GM21576 (cell line): ENCODE data around the gene CCDC51.

Source experiments
- ATAC-seq: cut with Tn5 transposase; IDR thresholded peaks from one replicate; pipeline ENCODE4 v1.9.1; 2021; ENCODE audit warnings: mild to moderate bottlenecking, moderate library complexity; ENCODE audit not compliant: unreplicated experiment

The CCDC51 gene

DNA sequence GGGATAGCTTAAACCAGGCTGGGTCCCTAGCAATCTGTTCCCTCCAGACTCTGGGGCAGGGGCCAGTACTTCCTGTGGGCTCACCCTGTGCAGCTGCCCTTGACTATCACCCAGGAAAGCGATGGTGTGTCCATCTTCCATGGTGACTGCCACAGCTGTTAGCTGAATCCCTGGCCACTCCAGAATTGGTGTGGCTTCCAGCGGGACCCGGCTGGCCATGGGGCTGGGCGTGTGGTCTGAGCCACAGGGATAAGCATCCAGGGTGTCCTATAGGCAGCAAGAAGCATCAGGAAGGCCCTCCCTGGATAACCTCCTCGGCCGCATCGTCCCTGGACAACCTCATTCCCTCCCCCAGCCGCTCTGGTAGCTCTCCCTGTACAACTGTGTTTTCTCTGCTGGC lies 17.2 kb downstream of the CCDC51 start:
- no peak for ATAC-seq

DNA sequence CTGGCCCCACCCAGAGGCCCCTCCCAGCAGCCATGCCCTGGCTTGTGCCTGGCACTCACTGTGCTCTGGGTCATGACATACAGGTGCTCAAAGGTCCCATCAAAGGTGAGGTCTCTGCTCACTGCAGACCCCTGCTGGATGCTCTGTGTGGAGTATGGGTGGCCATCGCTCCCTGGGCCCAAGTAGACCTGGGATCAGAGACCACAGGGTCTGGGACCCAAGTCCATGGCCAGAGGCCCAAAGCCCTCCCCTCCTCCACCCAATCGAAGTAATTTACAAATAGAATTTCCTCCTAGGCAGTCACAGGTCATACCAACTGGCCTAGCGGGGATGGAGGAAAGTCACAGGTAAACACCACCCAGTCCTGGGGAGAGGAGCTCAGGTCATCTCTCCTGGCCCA lies 17.6 kb downstream of the CCDC51 start:
- ATAC-seq = no peak

DNA sequence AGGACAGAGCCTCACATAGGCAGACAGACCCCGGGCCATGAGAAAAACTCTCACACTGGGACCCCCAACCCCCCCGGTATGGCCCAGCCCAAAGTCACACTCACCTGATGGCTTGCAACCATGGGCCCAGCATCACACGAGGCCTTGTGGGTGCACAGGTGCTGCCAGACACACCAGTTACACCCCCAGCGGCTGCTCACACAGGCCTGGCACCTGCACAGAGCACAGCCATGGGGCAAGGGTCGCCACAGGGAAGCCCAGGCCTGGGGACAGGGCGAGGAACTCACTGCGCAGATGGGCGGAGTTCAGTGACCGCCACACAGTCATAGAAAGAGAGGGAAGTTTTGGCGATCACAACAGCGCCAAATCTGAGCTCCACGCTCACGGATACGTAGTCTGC lies 19.4 kb downstream of the CCDC51 start:
- ATAC-seq = no peak

- no peak for ATAC-seq
Observed at GRCh38 chr3:48419597-48419996, 20.3 kb downstream of the CCDC51 start.

GRCh38 chr3:48419149-48419548 lies 20.8 kb downstream of the CCDC51 start:
- no peak for ATAC-seq

GRCh38 chr3:48418651-48419050 lies 21.3 kb downstream of the CCDC51 start:
- ATAC-seq = no peak

GRCh38 chr3:48418140-48418539 lies 21.8 kb downstream of the CCDC51 start:
- no peak for ATAC-seq

DNA sequence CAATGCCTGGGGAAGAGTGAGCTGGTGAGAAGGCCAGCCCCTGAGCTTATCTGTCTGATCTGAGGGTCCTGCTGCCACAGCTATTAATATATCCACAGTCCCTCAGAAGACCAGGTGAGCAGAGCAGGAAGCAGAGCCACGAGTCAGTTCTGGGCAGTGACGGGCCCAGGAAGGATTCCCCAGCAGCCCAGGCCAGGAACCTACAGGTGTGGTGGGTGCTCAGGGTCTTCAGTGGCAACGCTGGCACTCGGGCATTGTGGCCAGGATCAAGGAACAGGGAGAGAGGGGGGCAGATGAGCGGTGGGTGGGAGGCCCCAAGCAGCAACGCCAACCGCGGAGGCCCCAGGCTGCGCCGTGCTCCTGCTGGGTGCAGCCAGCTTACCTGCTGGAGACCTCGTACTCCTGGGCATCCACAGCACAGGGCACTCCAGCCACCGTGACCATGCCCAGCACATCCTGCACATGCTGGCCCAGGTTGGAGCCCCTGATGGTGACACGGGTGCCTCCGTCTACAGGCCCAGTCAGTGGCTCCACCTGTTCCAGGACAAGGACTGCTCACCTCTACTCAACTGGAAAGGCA lies 22.3 kb downstream of the CCDC51 start:
- ATAC-seq = no peak

DNA sequence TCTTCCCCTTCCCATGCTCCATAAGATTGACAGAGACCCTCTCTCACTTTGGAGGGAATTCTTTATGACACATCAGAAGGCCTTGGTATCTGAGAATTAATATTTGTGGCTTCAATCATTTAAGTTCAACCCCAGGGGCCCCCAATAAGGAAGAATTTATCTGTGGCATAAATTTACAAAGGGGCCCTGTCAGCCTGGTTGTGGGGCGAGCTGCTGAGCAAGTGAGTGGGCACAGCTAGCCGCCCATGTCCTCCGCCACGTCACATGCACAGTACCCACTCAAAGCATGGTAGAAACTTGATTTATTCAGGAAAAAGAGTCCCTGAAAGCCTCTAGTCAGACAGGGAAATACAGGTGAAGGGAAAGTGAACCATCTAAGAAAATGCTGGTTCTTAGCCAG lies 23.4 kb downstream of the CCDC51 start:
- ATAC-seq = no peak

GRCh38 chr3:48416091-48416505 lies 23.8 kb downstream of the CCDC51 start:
- ATAC-seq = no peak

GRCh38 chr3:48415251-48415953 lies 24.5 kb downstream of the CCDC51 start:
- no peak for ATAC-seq

DNA sequence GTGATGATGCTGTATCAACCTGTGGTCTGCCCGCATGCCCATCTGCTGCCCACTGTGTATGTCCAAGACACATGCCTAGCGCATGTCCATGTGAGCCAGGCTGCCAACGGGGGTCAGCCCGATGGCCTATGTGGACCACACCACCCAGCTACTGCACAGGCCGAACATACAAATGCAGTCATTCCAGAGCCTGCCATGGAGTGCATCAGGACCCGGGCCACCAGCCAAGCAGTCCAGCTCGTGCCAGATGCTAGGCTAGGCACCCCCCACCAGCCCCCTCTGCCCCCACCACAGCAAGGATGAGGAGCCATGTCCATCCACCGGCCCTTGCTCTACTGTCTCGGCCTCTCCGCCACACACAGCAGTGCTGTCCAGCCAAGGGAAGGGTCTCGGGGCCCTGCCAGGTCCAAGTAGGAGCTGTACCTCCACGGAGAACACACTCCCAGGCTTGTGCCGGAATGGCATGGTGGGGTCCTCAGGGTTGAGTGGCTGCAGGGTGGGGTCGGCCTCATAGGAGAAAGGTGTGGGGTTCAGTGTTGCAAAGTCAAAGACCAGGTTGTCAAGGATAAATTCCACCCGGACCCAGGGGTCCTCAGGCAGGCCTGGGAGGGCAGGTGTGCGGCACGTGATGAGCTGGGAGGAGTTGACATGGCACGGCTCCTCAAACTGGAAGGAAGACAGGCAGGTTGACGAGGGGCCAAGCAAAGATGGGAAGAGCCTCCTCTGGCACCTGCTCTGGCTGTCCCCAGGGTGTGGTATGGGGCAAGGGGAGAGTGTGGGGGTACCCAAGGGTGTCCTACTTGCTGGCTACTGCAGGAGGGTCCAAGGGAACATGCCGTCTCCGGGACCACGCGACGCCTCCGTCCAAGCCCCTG lies 25.3 kb downstream of the CCDC51 start:
- no peak for ATAC-seq

GRCh38 chr3:48413611-48414010 lies 26.3 kb downstream of the CCDC51 start:
- no peak for ATAC-seq

DNA sequence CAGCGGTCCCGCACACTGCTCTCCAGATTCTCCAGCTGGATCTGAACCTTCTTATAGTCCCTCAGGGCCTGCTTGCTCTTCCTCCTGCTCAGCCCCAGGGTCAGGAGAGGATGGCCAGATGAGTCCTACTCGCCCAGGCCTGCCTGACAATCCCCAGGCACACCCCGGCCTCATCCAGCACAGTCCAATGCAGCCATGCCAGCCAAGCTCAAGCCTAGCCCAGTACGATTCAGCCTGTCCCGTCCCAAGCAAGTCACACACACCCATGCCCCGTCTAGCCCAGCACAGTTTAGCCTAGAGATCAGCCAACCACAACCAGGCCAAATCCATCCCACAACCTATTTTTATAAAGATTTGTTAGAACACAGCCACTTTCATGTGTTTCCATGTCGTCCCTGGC lies 26.8 kb downstream of the CCDC51 start:
- ATAC-seq = no peak

GRCh38 chr3:48412375-48413001 lies 27.4 kb downstream of the CCDC51 start:
- no peak for ATAC-seq

DNA sequence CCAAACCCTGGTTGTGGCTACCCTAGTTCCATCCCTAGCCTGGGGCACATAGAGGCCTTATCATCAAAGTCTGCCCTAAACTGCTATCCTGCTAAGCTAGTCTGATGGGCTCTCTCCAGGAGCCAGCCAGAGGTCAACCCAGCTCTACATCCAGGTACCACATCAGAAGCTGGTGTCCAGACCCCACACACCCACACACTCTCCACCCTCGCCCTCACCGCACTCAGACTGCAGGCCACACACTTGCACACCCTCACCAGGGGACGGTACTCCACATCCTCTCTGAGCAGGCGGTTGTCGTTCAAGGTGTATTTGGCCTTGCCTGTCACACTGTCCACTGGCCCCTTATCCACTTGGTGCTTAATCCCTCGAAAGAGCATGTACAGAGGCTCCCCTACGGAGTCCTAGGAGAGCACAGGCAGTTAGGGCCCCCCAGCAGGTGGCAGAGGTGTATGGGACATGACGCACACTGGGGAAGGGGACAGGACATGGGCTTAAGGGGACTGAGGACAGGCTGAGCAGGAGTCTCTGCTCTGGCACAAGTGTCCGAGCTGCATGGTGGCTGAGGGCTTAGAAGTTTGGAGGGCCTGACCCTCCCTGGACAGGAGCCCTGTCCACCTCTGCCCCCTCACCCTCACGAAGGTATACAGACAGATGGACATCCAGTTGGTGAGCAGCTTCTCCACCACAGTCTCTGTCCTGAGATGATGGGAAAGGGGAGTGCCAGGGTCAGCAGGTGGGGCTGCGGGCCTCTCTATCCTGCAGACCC lies 28.1 kb downstream of the CCDC51 start:
- no peak for ATAC-seq

DNA sequence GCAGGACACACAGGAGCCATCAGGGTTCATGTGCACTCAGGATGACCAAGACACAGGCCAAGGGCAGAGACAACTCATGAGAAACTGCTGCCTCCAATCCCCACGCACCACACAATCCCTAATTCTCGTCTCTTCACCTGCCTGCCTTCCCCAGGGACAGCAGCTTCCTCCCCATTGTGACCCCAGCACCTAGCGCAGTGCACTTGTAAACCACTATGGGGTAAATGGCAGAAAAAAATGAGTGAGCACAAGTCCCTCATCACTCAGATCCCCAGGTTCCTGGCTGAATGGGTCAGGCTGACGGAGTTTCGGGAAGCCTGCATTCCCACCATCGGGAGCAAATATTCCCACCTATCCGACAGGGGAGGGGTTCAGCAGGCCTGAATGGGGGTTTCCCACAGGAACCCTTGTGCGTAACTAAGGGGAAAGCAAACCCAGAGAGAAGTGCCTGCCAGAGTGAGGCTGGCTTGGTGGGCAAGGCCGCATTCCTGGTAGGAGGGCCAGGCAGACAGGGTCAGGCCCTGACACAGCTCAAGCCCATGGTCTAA lies 28.8 kb downstream of the CCDC51 start:
- ATAC-seq = no peak

DNA sequence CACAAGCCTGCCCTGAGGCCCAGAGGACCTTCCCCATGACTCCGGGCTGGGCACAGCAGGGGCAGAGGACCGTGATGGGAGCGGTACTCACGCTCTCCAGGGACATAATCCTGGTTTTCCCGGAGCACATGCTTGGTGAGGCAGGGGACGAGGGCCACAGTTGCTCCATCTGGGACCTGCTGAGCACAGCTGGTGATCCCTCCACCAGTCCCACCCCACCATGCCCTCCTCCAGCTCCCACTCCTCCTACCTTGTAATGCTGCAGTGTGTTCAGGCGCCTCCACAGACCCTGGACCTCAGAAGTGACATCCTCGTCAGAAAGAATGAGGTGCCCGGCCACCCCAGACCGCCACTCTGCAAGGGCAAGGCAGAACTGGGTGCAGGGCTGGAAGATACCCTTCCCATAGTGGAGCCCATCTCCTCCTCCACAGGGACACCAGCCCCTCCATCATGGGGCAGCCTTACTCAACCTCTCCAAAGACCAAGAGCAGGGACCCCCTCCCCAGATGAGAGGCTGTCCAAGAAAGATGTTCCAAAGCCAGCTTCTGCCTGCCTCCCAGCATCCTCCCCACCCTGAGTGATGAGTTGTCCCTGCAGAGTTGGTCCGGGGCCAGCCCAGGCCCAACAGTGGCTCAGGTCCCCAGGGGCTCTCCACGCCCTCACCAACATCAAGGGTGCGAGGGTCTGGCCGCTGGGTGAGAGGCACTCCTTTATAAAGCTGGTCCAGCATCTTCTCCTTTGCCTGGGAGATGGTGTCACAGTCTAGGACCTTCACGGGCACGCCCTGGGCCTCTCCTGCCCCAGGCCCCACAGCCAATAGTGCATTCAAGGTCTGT lies 29.5 kb downstream of the CCDC51 start:
- ATAC-seq = no peak
